ENCODE results near the gene TP53I11.

TP53I11 gene

DNA sequence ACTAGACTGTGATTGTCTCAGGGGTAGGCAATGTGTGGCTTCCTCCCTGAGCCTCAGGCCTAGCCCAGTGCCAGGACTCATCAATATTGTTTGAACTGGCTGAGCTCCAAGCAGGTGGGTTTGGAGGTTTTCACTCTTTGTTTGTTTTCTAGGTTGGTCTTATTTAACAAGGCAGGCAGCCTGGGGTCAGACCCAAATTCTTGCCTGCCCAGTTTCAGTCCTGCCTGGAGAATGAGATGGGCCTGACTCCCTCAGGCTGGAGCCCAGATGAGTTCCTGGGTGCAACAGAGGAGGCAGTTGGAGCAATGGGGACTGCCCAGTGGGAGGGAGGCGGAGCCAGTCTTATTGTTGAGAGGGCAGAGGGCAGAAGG is 28.3 kb upstream of the TP53I11 start:
- DNase-seq (ENCODE audit: low read depth in 2 of 2), result no peak

DNA sequence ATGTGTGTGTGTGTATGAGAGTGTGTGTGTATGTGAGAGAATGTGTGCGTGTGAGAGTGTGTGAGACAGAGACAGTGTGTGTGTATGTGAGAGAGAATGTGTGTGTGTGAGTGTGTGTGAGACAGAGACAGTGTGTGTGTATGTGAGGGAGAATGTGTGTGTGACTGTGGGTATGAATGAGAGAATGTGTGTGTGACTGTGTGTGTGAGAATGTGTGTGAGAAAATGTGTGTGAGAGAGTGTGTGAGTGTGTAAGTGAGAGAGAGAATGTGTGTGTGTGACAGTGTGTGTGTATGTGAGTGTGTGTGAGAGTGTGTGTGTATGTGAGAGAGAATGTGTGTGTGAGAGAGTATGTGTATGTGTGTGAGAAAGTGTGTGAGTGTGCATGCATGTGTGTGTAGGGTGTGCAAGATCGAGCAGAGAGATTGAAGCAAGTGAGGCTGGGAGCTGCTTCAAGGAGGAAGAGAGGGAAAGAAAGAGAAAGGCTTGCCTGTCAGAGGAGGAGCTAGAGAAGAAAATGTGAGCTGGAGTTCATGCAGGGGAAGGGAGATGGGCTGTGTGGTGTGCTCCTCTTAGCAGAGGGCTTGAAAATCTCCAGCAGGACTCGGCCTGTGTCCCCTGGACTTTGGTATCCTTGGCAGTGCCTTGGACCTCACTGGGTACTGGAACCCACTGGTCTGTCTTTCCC is 27.7 kb upstream of the TP53I11 start:
- no peak for DNase-seq (ENCODE audit: low read depth in 2 of 2)

DNA sequence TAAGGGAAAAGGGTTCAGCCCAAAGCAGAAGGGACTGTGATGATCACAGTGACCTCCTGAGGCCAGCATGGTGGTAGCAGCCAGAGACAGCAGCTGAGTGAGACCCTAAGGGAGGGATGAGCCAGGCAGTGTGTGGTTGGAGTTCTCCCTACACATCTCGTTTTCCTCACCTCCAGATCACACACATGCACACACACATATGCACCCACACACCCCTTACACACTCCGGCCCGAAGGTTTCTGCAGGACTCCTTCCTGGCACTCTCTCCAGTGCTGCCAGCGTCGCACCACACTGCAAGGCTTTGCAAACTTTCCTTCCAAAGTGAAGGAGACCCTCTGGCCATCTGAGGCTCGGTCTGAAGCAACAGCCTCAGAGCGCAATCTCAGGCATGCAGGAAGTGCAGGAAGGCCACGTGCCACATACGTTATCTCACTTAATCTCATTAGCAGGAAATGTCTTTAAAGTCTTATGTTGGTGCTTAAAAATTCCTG is 26.9 kb upstream of the TP53I11 start:
- no peak for DNase-seq (ENCODE audit: low read depth in 2 of 2)

DNA sequence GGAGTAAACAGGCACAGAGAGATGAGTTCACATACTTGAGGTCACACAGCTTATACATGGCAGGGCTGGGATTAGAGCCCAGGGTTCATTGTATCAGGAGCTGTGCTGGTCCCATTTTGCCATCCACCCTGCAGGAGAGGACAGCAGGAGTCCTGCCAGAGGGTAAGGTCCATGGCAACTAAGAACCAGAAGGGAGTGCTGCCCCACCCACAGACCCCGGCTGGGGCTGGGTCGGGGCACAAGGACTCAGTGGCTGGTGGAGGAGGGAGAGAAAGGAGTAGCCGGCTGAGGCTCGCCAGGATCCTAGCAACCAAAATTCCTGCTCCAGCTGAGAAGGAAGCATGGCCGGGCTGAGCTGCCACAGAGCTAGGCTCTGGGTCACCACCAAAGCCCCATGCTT is 25.9 kb upstream of the TP53I11 start:
- DNase-seq (ENCODE audit: low read depth in 2 of 2), result no peak

DNA sequence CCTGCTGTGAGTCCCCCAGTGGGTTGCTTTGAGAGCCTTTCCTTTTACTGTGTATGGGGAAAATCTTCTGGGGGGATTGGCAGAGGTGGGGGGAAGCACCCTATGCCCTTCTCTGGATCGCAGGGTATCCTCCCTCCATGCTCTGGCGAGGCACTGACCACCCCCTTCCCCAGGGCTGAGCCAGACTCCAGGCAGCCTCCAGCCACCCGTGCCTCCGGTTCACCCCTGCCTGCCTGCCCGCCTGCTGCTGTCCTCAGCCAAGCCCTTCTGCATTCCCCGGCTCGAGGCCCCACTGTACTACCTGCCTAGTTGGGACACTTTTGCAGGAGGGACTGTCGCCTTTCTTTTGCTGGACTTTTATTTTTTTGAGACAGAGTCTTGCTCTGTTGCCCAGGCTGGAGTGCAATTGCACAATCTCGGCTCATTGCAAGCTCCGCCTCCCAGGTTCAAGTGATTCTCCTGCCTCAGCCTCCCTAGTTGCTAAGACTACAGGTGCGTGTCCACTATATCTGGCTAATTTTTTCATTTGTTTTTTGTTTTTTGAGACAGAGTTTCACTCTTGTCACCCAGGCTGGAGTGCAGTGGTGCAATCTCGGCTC is 23.8 kb upstream of the TP53I11 start:
- DNase-seq (ENCODE audit: low read depth in 2 of 2), result no peak

DNA sequence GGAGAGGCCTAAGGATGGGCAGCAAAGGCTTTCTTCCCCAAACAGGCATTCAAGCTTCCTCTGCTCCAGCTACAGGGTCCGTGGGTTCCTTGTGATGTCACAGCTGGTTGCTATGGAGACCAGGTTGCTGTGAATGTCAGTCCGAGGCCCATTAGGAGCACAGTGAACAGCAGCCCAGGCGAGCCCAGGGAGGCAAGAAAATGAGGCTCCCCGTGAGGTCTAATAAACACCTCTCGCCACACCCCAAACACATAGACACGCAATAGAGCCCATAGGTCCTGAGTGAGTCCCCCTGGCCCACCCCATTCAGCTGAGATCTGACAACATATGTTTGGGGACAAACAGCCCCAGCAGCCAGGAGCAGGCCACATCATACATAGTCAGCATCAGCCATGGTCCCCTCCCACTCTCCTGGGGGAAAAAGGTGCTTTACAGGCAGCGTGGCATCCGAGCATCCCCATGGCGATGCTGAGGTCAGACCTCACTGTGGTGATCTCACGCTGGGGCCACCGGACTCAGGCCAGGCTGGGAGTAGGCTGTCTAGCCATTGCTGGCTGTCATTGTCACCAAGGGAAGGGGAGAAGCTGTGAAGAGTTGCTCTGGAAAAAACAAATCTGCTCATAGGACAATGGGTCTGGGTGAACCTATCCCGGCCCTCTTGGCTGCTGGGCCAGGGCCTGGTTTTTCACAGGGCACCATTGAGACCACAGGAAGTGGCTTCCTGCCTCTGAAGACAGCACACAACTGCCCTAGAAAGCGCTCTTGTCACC is 23.1 kb upstream of the TP53I11 start:
- DNase-seq (ENCODE audit: low read depth in 2 of 2), result no peak

DNA sequence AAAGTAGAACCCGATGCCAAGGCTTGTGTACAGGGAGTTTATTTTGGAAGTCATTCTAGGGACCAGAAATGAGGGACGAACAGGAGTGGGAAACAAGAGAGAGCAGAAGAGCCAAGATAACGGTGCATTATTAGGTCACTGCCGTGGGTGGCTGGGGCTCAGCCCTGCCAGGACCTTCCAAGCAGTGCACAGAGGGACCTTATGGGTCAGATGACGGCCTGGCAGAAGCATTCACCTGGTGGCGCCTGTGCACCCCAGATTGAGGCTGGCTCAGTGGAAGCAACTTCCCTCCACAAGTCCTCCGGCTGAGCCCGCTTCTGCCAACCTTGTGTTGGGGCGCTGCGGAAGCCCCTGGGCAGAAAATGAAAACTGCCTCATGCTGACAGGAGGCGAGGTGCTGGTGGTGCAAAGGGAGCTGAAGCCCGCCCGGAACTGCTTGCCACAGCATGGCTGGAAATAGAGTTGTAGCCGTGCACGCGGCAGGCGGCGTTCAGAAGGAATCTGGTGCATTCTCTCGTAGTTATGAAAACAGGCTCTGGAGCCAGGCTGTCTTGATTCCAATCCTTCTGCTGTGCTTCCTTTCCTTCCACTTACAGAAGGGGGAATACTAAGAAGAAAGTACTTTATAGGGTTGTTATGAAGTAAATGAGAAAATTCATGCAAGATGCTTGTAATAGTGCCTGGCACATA is 22.2 kb upstream of the TP53I11 start:
- no peak for DNase-seq (ENCODE audit: low read depth in 2 of 2)

DNA sequence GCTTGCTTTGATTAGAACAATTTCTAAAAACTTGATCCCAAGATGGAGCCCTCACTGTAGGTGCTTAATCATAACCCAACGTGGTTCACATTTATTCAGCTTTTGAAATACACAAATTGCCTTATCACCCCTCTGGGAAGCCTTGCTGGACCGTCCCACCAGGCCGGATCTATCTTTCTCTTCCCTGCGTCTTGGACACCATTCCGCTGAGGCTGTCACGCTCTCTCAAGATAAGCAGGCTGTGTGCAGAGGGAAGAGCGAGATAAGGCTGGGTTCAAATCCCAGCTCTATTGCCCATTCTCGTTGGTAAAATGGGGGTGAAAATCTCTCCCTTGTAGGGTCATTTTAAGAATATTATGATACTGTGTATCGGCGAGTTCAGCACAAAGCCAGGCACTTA is 20.5 kb upstream of the TP53I11 start:
- DNase-seq (ENCODE audit: low read depth in 2 of 2), result no peak

DNA sequence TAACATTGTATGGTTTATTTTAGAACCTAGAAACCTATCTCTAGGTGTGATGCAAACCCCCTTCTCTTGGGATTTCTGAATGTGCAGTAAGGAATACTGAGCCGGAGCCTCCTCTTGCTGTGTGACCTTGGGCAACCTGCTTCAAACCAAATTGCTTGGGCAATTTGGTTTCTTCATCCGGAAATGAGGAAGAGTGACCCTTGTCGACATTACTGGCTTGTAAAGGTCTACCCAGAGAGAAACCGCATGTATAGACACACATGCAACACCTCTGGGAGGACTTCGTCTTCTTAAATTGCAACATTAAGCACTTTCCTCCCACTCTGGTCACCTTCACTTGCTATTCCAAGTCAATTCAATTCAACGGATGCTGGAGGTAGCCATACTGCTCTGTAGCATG is 19.6 kb upstream of the TP53I11 start:
- DNase-seq (ENCODE audit: low read depth in 2 of 2), result no peak

DNA sequence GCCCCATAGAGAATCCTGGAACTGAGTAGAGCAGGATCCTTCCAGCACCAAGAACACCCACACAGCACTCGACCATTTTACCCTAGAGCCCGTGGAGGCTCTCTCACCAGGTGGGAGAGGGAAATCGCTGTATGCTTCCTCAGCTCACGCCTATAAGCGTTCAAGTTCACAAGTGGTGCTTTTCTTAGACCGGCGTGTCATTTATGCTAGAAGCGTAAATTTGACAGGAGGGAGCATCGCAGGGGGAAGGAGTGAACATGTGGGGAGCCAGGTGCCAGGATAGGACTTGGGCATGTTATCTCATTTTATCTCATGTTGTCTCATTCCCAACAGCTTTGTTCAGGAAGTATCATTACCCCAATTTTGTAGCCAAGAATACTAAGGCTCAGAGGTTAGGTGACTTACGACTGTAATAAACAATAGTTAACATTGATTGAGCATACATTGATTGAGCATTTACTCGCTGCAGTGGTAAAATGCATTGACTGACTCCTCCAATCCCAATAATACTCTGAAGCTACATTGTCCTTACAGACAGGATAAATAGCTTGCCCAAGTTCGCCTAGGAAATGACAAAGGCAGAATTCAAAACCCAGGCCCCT is 19.1 kb upstream of the TP53I11 start:
- no peak for DNase-seq (ENCODE audit: low read depth in 2 of 2)

DNA sequence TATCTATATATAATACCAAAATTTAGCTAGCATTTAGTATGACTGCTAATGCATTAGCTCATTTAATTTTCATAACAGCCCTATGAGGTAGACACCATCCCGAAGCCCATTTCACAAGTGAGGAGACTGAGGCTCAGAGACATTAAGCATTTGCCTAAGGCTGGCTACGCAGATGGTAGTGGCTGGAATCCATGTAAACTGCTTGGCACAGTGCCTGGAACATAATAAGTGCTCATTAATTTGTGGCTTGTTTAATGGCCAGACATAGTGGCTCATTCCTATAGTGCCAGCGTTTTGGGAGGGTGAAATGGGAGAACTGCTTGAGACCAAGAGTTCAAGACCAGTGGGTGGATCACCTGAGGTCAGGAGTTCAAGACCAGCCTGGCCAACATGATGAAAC is 17.8 kb upstream of the TP53I11 start:
- DNase-seq (ENCODE audit: low read depth in 2 of 2), result no peak

DNA sequence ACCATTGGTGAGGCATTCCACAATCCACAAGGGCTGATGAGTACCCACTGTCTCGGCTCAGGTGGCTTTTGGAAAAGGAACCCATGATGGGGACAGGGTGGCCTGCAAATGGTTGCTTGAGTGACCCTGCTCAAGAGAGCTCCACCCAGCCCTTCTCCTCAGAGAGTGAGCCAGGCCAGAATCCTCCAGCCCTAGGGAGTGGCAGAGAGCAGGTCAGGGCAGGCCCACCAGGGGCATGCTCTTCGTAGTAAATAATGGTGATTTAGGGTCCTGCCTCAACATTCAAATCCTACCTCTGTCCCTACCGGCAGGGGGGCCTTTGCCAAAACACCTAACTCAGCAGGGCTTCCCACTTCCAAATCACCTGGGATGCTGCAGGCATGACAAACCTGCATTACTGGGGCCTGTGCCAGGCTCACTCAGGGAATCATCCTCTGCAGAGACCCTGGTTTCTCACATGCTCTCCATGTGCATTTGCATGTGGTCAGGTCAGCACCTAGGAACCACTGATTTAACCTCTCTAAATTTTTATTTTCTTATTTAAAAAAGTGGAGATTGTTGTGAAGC is 17.3 kb upstream of the TP53I11 start:
- no peak for DNase-seq (ENCODE audit: low read depth in 2 of 2)

DNA sequence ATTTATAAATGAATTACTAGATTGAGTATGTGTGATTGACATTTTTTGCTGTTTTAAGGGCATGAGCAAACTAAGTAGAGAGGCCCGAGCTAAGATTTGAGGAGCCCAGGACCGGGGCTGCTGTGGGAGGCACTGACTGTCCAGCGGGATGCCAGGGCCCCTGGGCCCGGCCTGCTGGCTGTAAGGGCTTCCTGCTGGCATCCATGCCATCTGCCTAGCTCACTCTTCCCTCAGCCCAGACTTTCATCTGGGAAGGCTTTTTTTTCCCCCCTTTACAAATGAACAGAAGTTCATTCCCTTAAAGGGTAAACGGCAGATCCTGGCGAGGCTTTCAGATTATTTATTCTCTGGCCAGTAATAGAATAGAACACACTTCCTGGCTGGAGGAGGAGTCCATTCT is 16.0 kb upstream of the TP53I11 start:
- no peak for DNase-seq (ENCODE audit: low read depth in 2 of 2)

DNA sequence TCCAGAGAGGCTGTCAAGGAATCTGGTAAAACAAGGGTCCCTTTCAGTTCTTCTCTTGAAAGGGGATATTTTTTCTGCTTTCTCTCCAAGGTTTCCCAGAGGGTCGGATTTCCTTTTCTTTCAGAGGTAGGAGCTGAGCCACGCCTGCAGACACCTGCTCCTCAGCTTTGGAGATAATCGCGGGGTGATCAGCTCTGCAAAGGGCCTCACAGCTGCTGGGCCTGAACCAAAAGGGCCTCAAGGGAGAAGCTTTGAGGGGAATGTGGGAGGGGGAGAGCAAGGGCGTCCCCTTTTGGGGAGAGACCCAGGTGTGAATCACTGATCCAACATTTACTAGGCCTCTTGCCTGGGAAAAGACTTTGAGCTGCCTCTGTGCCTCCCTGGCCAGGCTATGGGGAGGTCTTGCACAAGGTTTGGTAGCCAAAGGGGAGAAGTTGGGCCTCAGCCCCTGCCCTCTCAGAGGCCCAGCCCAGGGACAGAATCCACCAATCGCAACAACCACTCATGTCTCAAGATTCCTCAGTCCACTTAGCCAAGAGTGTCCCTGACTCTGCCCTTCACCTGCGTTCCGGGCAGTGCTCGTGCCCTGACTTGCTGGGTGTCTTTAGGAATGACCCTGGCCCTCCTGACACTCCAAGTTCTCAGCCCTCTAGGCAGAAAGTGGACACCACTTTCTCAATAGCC is 14.0 kb upstream of the TP53I11 start:
- no peak for DNase-seq (ENCODE audit: low read depth in 2 of 2)

DNA sequence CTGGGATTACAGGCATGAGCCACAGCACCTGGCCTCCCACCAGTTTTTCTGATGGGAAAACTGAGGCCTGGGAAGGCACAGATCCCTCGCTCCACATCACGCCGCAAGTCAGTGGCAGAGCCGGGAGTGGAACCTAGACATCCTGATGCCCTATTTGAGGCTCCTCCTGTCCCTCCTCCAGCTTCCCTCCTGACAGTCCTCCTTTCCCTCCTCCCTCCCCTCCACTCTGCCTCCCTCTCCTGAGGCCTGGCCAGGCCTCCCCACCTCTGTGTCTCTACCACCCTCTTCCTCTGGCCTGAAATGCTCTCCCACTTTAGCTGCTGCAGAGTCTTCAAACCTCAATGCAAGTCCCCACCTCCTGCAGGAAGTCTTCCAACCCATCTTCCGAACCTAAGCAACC is 13.3 kb upstream of the TP53I11 start:
- DNase-seq (ENCODE audit: low read depth in 2 of 2), result no peak

DNA sequence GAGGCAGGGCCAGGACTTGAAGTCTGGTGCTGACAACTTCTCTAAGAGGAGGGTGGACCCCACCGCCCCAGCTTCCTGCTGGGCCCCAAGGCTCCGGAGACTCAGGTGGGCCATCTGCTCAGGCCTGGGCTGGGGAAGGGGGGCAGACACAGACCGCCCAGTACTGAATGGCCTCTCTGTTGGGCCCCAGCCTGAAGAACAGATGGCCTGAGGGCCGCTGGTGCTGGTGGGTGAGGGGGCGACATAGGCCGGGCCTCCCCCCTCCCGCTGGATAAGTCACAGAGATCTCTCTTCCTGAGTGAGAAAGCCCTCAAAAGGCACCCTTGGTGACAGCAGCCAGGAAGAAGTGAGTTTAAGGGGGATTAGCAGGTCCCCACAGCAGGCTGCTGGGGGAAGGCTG is 12.5 kb upstream of the TP53I11 start:
- no peak for DNase-seq (ENCODE audit: low read depth in 2 of 2)

DNA sequence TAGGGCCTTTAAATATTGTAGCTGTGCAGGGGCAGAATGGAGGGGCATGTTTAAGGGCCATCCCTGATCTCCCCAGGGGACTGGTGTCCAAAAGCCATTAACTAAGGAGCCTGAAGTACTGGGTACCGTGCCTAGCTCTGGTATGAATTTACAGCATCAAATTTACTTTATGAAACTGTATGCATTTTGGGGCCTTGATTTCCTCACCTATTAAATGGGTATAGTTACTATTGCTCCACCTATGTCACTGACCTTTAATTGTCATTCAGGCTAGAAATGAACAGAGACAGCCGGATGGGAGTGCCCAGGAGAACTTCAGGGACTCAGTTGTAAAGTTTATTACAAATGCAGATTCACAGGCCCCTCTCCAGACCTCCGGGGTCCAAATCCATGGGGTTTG is 11.8 kb upstream of the TP53I11 start:
- no peak for DNase-seq (ENCODE audit: low read depth in 2 of 2)

DNA sequence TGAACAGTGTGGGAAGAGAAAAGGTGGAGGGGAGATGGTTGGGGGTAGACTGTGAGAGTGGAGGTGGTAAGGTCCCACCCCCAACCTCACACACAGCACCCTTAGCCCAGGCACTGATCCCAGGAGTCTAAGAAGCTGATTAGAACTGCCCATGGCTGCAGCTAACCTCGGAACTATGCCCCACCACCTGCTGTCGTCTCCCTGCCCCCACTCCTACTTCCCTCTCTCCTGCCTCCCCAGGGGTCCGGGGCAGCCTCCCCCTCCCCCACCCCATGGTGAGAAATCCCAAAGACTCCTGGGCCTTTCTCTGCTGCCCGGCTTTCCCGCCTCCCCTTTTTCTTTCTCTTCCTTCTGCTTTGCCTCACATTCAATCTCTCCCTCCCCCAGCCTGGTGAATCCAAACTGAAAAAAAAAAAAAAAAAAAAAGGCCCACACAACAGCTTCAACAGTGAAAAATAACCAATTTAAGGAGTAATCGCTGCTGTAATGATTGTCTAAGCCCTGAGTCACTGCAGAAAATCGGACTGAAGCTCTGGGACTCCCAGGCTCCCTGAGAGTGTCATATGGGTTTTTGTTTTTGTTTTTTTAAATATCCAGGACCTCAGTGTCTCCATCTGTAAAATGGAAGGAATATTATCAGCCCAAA is 9.6 kb upstream of the TP53I11 start:
- no peak for DNase-seq (ENCODE audit: low read depth in 2 of 2)

DNA sequence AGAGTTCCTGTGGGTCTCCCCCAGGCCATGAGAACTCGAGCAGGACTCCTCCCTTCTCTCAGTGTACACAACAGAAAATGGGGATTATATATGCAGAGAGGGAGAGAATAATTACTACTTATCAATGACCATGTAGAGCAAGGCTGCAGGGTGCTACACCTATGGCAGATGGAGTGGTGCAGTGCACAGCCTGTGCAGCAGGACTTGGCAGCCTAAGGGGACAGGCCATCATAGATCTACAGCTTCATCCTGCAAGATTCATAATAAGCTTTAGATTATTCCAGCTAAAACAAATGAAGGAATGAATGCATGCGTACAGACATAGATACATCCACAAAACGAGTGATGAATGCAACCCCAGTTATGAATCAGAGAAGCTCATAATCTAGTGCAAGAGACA is 8.4 kb upstream of the TP53I11 start:
- no peak for DNase-seq (ENCODE audit: low read depth in 2 of 2)

DNA sequence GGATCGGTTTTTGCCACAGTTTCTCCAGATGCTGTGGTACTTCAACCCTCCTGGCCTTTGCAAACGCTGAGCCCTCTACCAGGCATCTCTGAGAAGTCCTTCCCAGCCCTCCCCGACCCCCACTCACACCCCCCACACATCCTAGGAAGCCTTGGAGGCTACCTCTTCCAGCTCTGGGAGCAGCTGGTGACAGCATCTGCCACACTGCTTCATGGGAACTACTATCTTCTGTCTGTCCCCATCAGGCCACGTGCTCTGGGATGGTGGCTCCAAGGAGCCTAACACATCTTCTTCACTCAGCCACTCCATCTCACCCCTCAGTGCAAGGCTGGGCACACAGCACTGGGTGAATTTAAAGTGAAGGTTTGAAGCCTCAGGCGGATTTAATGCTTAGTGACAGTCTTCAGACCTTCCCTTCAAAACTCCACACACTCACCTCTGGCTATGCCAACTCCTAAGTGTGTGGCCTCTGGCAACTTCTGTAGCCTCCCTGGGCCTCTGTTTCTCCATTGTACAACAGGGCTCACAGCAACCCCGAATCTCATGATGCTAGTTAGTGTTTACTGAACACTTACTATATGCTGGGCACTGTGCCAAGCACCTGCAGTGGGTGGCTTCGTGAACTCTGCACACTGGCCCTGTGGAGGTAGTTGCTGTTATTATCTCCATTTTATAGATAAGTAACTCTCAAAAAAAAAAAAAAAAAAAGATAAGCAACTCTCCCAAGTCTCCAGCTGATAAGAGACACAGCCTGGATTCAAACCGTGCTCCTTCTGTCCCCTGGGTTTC is 7.3 kb upstream of the TP53I11 start:
- DNase-seq (ENCODE audit: low read depth in 2 of 2), result no peak
